ENCODE data around the gene RPS6KA4.

RPS6KA4 gene

GRCh38 chr11:64379817-64380709 is 21.1 kb downstream of the RPS6KA4 start:
- no peaks in the 10 kb centered on the region for H3K27me3 ChIP-seq (ENCODE audit: control insufficient read depth, insufficient read depth, low read length)
- H3K9me3 ChIP-seq (ENCODE audit: control insufficient read depth, insufficient read depth, low read length), result no peaks in the 10 kb centered on the region
- whole genome bisulfite sequencing (ENCODE audit: insufficient coverage, insufficient read length), result 99% methylated on average over 13 of the region's 35 CpGs
- H3K4me3 ChIP-seq (ENCODE audit: low read length), result no peak overlapping the region
- no peak overlapping the region for H3K27ac ChIP-seq (ENCODE audit: low read length)
- no peaks in the 10 kb centered on the region for H3K36me3 ChIP-seq (ENCODE audit: control insufficient read depth, insufficient read depth, low read length)
- H3K4me1 ChIP-seq (ENCODE audit: control insufficient read depth, insufficient read depth, low read length), result no peaks in the 10 kb centered on the region
- no peak for DNase-seq (ENCODE audit: low read depth, low spot score)

DNA sequence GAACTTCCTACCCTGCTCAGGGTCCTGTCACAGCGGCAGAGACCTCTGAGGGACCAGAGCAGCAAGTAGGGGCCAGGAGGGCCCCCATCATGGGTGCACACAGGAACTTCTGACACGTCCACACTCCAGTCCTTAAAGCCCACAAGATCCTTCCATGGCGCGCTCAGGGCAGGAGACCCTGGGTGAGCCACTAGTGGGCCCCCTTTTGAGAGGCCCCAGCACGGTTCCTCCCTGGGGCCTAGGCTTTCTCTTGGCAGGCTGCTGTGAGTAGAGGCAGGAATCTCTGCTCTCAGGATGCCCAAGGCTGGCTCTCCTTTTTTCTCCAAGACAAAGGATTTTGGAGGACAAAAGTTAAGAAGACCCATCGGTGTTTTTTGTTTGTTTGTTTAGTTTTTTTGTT is 22.4 kb downstream of the RPS6KA4 start:
- no CpG with 5 or more reads among the region's 6 CpGs for WGBS (ENCODE audit: insufficient coverage, insufficient read length)

DNA sequence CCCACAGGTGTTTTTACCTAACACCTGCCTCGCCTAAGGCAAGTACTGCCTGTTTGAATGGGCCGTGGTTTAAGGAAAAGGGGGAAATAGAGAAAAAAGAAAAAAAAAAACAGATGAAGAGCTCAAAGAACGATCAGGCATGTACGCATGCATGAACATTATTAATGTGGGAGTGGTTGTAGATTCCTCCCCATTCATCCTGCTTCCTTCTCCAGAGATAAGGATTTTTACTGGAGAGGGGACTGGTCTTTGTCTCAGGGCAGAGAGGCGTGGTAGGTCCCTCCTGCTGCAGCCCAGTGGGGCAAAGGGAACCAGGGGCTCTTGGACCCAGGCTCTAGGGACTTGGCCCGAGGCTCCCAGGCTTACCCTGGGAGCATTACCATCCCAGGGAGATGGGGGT is 23.1 kb downstream of the RPS6KA4 start:
- no peaks in the 10 kb centered on the region for H3K36me3 ChIP-seq (ENCODE audit: control insufficient read depth, insufficient read depth, low read length)
- no peaks in the 10 kb centered on the region for H3K27me3 ChIP-seq (ENCODE audit: control insufficient read depth, insufficient read depth, low read length)
- no peaks in the 10 kb centered on the region for H3K9me3 ChIP-seq (ENCODE audit: control insufficient read depth, insufficient read depth, low read length)
- no peak overlapping the region for H3K4me3 ChIP-seq (ENCODE audit: low read length)
- no CpG with 5 or more reads among the region's 6 CpGs for WGBS (ENCODE audit: insufficient coverage, insufficient read length)
- DNase-seq (ENCODE audit: low read depth, low spot score), result no peak
- no peaks in the 10 kb centered on the region for H3K4me1 ChIP-seq (ENCODE audit: control insufficient read depth, insufficient read depth, low read length)
- H3K27ac ChIP-seq (ENCODE audit: low read length), result no peak overlapping the region

More for the DNA sequence above, 22.4 kb downstream of the RPS6KA4 start:
- DNase-seq (ENCODE audit: low read depth, low spot score), result no peak
- H3K36me3 ChIP-seq (ENCODE audit: control insufficient read depth, insufficient read depth, low read length), result no peaks in the 10 kb centered on the region
- H3K9me3 ChIP-seq (ENCODE audit: control insufficient read depth, insufficient read depth, low read length), result no peaks in the 10 kb centered on the region
- no peaks in the 10 kb centered on the region for H3K27me3 ChIP-seq (ENCODE audit: control insufficient read depth, insufficient read depth, low read length)
- H3K4me3 ChIP-seq (ENCODE audit: low read length), result no peak overlapping the region
- no peak overlapping the region for H3K27ac ChIP-seq (ENCODE audit: low read length)
- H3K4me1 ChIP-seq (ENCODE audit: control insufficient read depth, insufficient read depth, low read length), result no peaks in the 10 kb centered on the region

- no peaks in the 10 kb centered on the region for H3K4me1 ChIP-seq (ENCODE audit: control insufficient read depth, insufficient read depth, low read length)
- H3K36me3 ChIP-seq (ENCODE audit: control insufficient read depth, insufficient read depth, low read length), result no peaks in the 10 kb centered on the region
- no peak overlapping the region for H3K27ac ChIP-seq (ENCODE audit: low read length)
- DNase-seq (ENCODE audit: low read depth, low spot score), result no peak
- no CpG with 5 or more reads among the region's 8 CpGs for WGBS (ENCODE audit: insufficient coverage, insufficient read length)
- no peaks in the 10 kb centered on the region for H3K9me3 ChIP-seq (ENCODE audit: control insufficient read depth, insufficient read depth, low read length)
- no peak overlapping the region for H3K4me3 ChIP-seq (ENCODE audit: low read length)
- H3K27me3 ChIP-seq (ENCODE audit: control insufficient read depth, insufficient read depth, low read length), result no peaks in the 10 kb centered on the region
Observed at GRCh38 chr11:64382586-64382985, 23.6 kb downstream of the RPS6KA4 start.

- no CpG with 5 or more reads among the region's 2 CpGs for WGBS (ENCODE audit: insufficient coverage, insufficient read length)
- no peaks in the 10 kb centered on the region for H3K4me1 ChIP-seq (ENCODE audit: control insufficient read depth, insufficient read depth, low read length)
Observed at GRCh38 chr11:64383580-64383979, 24.6 kb downstream of the RPS6KA4 start.

DNA sequence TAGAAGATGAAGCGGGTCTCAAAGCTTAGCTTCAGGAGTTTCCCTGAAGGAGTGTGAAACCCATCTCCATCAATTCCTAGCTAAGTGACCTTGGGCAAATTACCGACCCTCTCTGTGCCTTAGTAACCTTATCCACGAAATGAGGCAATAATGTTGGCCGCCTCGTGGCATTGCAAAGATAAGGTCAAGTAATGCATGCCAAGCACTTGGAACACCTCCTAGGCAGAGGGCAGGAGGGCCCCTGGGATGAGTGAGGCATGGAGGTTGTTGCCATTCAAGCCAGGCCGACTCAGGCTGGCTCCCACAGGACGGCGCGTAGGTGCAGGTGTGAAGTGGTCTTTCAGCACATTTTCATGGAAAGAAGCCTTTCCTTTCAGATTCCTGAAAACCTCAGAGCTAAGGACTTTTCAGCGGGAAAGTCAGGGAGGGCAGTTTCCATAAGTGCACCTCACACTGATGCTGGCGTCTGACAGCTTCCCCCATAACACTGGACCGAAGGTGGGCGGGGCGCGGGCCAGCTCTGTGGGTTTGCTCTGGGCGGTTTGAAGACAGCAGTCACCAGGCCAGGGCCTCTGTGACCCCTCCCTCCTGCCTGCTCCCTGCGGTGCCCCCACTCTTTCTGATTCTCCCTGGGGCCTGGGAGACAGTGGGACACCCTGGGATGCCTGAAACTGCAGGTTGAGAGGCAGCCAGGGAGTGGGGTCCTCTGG is 25.2 kb downstream of the RPS6KA4 start:
- DNase-seq (ENCODE audit: low read depth, low spot score), result no peak
- WGBS (ENCODE audit: insufficient coverage, insufficient read length), result no CpG with 5 or more reads among the region's 17 CpGs
- no peak overlapping the region for H3K4me3 ChIP-seq (ENCODE audit: low read length)
- no peaks in the 10 kb centered on the region for H3K27me3 ChIP-seq (ENCODE audit: control insufficient read depth, insufficient read depth, low read length)
- H3K36me3 ChIP-seq (ENCODE audit: control insufficient read depth, insufficient read depth, low read length), result no peaks in the 10 kb centered on the region
- no peaks in the 10 kb centered on the region for H3K9me3 ChIP-seq (ENCODE audit: control insufficient read depth, insufficient read depth, low read length)
- H3K27ac ChIP-seq (ENCODE audit: low read length), result no peak overlapping the region
- no peaks in the 10 kb centered on the region for H3K4me1 ChIP-seq (ENCODE audit: control insufficient read depth, insufficient read depth, low read length)

More at GRCh38 chr11:64383580-64383979, 24.6 kb downstream of the RPS6KA4 start:
- Histone ChIP-seq H3K27me3 (ENCODE audit: control insufficient read depth, insufficient read depth, low read length) (no peaks in the 10 kb centered on the region), H3K4me3 (ENCODE audit: low read length) (no peak overlapping the region), H3K36me3 (ENCODE audit: control insufficient read depth, insufficient read depth, low read length) (no peaks in the 10 kb centered on the region), H3K27ac (ENCODE audit: low read length) (no peak overlapping the region), H3K9me3 (ENCODE audit: control insufficient read depth, insufficient read depth, low read length) (no peaks in the 10 kb centered on the region)
- no peak for DNase-seq (ENCODE audit: low read depth, low spot score)

GRCh38 chr11:64384981-64385944 is 26.3 kb downstream of the RPS6KA4 start:
- WGBS (ENCODE audit: insufficient coverage, insufficient read length), result no CpG with 5 or more reads among the region's 15 CpGs
- no peak for DNase-seq (ENCODE audit: low read depth, low spot score)
- no peaks in the 10 kb centered on the region for H3K4me1 ChIP-seq (ENCODE audit: control insufficient read depth, insufficient read depth, low read length)
- no peaks in the 10 kb centered on the region for H3K27me3 ChIP-seq (ENCODE audit: control insufficient read depth, insufficient read depth, low read length)
- no peak overlapping the region for H3K27ac ChIP-seq (ENCODE audit: low read length)
- no peaks in the 10 kb centered on the region for H3K9me3 ChIP-seq (ENCODE audit: control insufficient read depth, insufficient read depth, low read length)
- H3K4me3 ChIP-seq (ENCODE audit: low read length), result no peak overlapping the region
- H3K36me3 ChIP-seq (ENCODE audit: control insufficient read depth, insufficient read depth, low read length), result no peaks in the 10 kb centered on the region

DNA sequence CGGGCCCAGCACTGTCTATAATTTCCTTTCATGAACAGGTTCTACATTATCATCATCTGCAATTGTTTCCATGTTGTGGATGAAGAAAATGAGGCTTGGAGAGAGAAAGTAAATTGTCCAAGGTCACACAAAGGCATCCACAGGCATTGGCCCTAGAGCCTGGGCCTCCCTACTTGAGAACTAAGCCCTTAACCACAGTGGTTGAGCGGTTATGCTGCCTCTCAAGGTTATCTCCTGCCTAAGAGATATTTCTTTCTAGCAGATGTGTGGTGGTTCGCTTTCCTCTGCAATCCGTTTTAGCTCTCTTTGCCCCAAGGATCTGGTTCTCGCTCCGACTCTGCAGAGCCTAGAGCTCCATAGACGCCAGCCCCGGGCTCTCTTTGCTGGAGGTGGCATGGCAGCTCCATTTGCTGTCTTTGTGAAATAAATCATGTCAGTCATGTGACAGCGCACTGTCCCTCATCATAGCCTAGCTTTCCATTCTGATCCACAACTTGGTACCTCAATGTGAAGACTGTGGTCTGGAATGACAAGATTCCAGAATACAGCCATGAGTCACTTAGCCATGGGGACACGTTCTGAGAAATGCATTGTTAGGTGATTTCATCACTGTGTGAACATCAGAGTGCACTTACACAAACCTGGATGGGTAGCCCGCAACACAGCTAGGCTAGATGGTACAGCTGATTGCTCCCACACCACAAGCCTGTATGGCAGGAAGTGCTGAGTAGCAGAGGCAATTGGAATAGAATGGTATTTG is 27.2 kb downstream of the RPS6KA4 start:
- no peak for DNase-seq (ENCODE audit: low read depth, low spot score)
- H3K9me3 ChIP-seq (ENCODE audit: control insufficient read depth, insufficient read depth, low read length), result no peaks in the 10 kb centered on the region
- WGBS (ENCODE audit: insufficient coverage, insufficient read length), result no CpG with 5 or more reads among the region's 11 CpGs

DNA sequence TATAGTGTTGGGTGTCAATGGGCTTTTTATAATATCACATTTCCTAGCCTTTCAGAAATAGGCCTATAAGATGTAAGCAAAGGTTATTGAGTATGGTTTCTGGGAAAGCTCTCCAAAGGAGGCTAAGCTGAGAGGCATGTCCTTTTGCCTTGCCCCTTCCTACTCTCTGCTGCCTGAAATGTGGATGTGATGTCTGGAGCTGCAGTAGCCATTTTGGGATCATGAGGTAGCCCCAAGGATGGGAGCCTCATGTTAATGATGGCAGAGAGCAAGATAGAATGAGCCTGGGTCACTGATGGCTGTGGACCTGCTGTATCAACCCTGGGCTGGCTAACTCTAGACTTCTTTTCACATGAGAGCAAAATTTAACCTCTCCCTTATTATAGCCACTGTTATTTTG is 29.0 kb downstream of the RPS6KA4 start:
- Histone ChIP-seq H3K4me3 (ENCODE audit: low read length) (no peak overlapping the region), H3K27ac (ENCODE audit: low read length) (no peak overlapping the region), H3K4me1 (ENCODE audit: control insufficient read depth, insufficient read depth, low read length) (no peaks in the 10 kb centered on the region), H3K27me3 (ENCODE audit: control insufficient read depth, insufficient read depth, low read length) (no peaks in the 10 kb centered on the region), H3K9me3 (ENCODE audit: control insufficient read depth, insufficient read depth, low read length) (no peaks in the 10 kb centered on the region), H3K36me3 (ENCODE audit: control insufficient read depth, insufficient read depth, low read length) (no peaks in the 10 kb centered on the region)
- no peak for DNase-seq (ENCODE audit: low read depth, low spot score)

More for the DNA sequence above, 27.2 kb downstream of the RPS6KA4 start:
- H3K27me3 ChIP-seq (ENCODE audit: control insufficient read depth, insufficient read depth, low read length), result no peaks in the 10 kb centered on the region
- no peak overlapping the region for H3K27ac ChIP-seq (ENCODE audit: low read length)
- no peaks in the 10 kb centered on the region for H3K36me3 ChIP-seq (ENCODE audit: control insufficient read depth, insufficient read depth, low read length)
- no peaks in the 10 kb centered on the region for H3K4me1 ChIP-seq (ENCODE audit: control insufficient read depth, insufficient read depth, low read length)
- H3K4me3 ChIP-seq (ENCODE audit: low read length), result no peak overlapping the region
